ENCODE results near the gene CPO.

CPO gene

GRCh38 chr2:206969192-206969591 lies 29.9 kb downstream of the CPO start:
- no peak overlapping the region for H3K27ac ChIP-seq (ENCODE audit: low read depth, low read length, poor library complexity, severe bottlenecking)
- H4K20me1 ChIP-seq (ENCODE audit: insufficient read depth, low read length), result no peaks in the 10 kb centered on the region
- no peaks in the 10 kb centered on the region for H3K79me2 ChIP-seq (ENCODE audit: insufficient read depth, low read length)
- no peaks in the 10 kb centered on the region for H3K9me2 ChIP-seq (ENCODE audit: low read depth, low read length)
- no peak overlapping the region for H3K4me2 ChIP-seq (ENCODE audit: low read length)
- H3K9ac ChIP-seq (ENCODE audit: low read length), result no peak overlapping the region
- no peaks in the 10 kb centered on the region for H3K9me3 ChIP-seq (ENCODE audit: low read length)
- H3K4me1 ChIP-seq (ENCODE audit: insufficient read depth, low read length, severe bottlenecking), result no peaks in the 10 kb centered on the region
- TF ChIP-seq EZH2 (IDR thresholded peaks at IDR 0.05; ENCODE audit: borderline replicate concordance, low read length), result no peak
- no peak for TF ChIP-seq CTCF (IDR thresholded peaks at IDR 0.05; ENCODE audit: low read length)
- no peak overlapping the region for H3K4me3 ChIP-seq (ENCODE audit: low read depth, low read length, poor library complexity, severe bottlenecking)
- H3F3A ChIP-seq (ENCODE audit: insufficient read depth, low read length), result no peaks in the 10 kb centered on the region
- no peak overlapping the region for H2AFZ ChIP-seq (ENCODE audit: low read length)
- H3K27me3 ChIP-seq (ENCODE audit: insufficient read depth, low read length), result no peaks in the 10 kb centered on the region
- no peaks in the 10 kb centered on the region for H3K36me3 ChIP-seq (ENCODE audit: insufficient read depth, low read length)

GRCh38 chr2:206970589-206971360 lies 31.5 kb downstream of the CPO start:
- H3K9me3 ChIP-seq (ENCODE audit: low read length), result no peaks in the 10 kb centered on the region
- H3K4me1 ChIP-seq (ENCODE audit: insufficient read depth, low read length, severe bottlenecking), result no peaks in the 10 kb centered on the region
- H4K20me1 ChIP-seq (ENCODE audit: insufficient read depth, low read length), result no peaks in the 10 kb centered on the region
- no peak overlapping the region for H3K4me2 ChIP-seq (ENCODE audit: low read length)
- H3F3A ChIP-seq (ENCODE audit: insufficient read depth, low read length), result no peaks in the 10 kb centered on the region
- H3K9me2 ChIP-seq (ENCODE audit: low read depth, low read length), result no peaks in the 10 kb centered on the region
- no peak overlapping the region for H2AFZ ChIP-seq (ENCODE audit: low read length)
- TF ChIP-seq EZH2 (IDR thresholded peaks at IDR 0.05; ENCODE audit: borderline replicate concordance, low read length) (no peak), CTCF (IDR thresholded peaks at IDR 0.05; ENCODE audit: low read length) (no peak)
- no peak overlapping the region for H3K4me3 ChIP-seq (ENCODE audit: low read depth, low read length, poor library complexity, severe bottlenecking)
- H3K27ac ChIP-seq (ENCODE audit: low read depth, low read length, poor library complexity, severe bottlenecking), result no peak overlapping the region
- no peaks in the 10 kb centered on the region for H3K79me2 ChIP-seq (ENCODE audit: insufficient read depth, low read length)
- no peaks in the 10 kb centered on the region for H3K36me3 ChIP-seq (ENCODE audit: insufficient read depth, low read length)
- H3K27me3 ChIP-seq (ENCODE audit: insufficient read depth, low read length), result no peaks in the 10 kb centered on the region
- no peak overlapping the region for H3K9ac ChIP-seq (ENCODE audit: low read length)

- Histone ChIP-seq H3K36me3 (ENCODE audit: insufficient read depth, low read length) (no peaks in the 10 kb centered on the region), H4K20me1 (ENCODE audit: insufficient read depth, low read length) (no peaks in the 10 kb centered on the region), H3K9me3 (ENCODE audit: low read length) (no peaks in the 10 kb centered on the region), H3K79me2 (ENCODE audit: insufficient read depth, low read length) (no peaks in the 10 kb centered on the region), H3K9ac (ENCODE audit: low read length) (no peak overlapping the region), H2AFZ (ENCODE audit: low read length) (no peak overlapping the region), H3K27ac (ENCODE audit: low read depth, low read length, poor library complexity, severe bottlenecking) (no peak overlapping the region), H3K4me1 (ENCODE audit: insufficient read depth, low read length, severe bottlenecking) (no peaks in the 10 kb centered on the region), H3K4me3 (ENCODE audit: low read depth, low read length, poor library complexity, severe bottlenecking) (no peak overlapping the region), H3K9me2 (ENCODE audit: low read depth, low read length) (no peaks in the 10 kb centered on the region), H3K4me2 (ENCODE audit: low read length) (no peak overlapping the region), H3F3A (ENCODE audit: insufficient read depth, low read length) (no peaks in the 10 kb centered on the region), H3K27me3 (ENCODE audit: insufficient read depth, low read length) (no peaks in the 10 kb centered on the region)
- no peak for TF ChIP-seq EZH2 (IDR thresholded peaks at IDR 0.05; ENCODE audit: borderline replicate concordance, low read length)
- TF ChIP-seq CTCF (IDR thresholded peaks at IDR 0.05; ENCODE audit: low read length), result no peak
Observed at GRCh38 chr2:206971805-206972204, 32.5 kb downstream of the CPO start.
